WTC11 (cell line): ENCODE measurements around the gene ALG14. TPM values are rescaled to one million over a fixed set of nuclear protein-coding genes. Genes with fewer than 3 reads are reported as not detected.
"Not testable (repeated sequence)": the region's sequence is repeated elsewhere in the genome, so short reads cannot be mapped to it uniquely, and the experiment has no call there.

Experiments used
- ATAC-seq: fragments of 200-7000 bp; cut with Tn5 transposase; 2 replicates; pipeline ENCODE4 v1.10.0; 2021; ENCODE audit warnings: mild to moderate bottlenecking, moderate library complexity
- CTCF ChIA-PET: fragments of 300-600 bp; sonication (Branson Sonifier 250); formaldehyde crosslinking; loops from one replicate; lab custom pipeline; 2021; ENCODE audit warnings: antibody characterized with exemption; lab: Charles Lee
- POLR2A ChIA-PET: fragments of 350-600 bp; sonication (Branson Sonifier 250); formaldehyde crosslinking; loops from one replicate; lab custom pipeline; 2021; ENCODE audit warnings: antibody characterized with exemption; lab: Charles Lee
- DNase-seq: peaks from one replicate; pipeline ENCODE4 v3.0.0; 2021; ENCODE audit warnings: low spot score
- H3K27ac Mint-ChIP-seq: 2 replicates; pipeline ENCODE4 v1.8.0; 2021; ENCODE audit warnings: mixed read lengths
- H3K27me3 Mint-ChIP-seq: 2 replicates; pipeline ENCODE4 v1.8.0; 2021; ENCODE audit warnings: low read depth, mild to moderate bottlenecking, moderate library complexity, mixed read lengths
- H3K36me3 Mint-ChIP-seq: 2 replicates; pipeline ENCODE4 v1.8.0; 2021; ENCODE audit warnings: mixed read lengths
- H3K4me1 Mint-ChIP-seq: 2 replicates; pipeline ENCODE4 v1.8.0; 2022; ENCODE audit warnings: mixed read lengths
- H3K4me3 Mint-ChIP-seq: 2 replicates; pipeline ENCODE4 v1.8.0; 2021; ENCODE audit warnings: mild to moderate bottlenecking, moderate library complexity, mixed read lengths
- H3K9me3 Mint-ChIP-seq: 2 replicates; pipeline ENCODE4 v1.8.0; 2021; ENCODE audit warnings: mixed read lengths
- CREM ChIP-seq: sonication (generic); formaldehyde crosslinking; IDR thresholded peaks from 2 replicates; pipeline ENCODE4 v1.8.1; 2022; ENCODE audit warnings: mild to moderate bottlenecking, missing genetic modification reagents, moderate library complexity
- ELF4 ChIP-seq: sonication (generic); formaldehyde crosslinking; IDR thresholded peaks from 2 replicates; pipeline ENCODE4 v1.8.1; 2022; ENCODE audit warnings: low read depth, mild to moderate bottlenecking, moderate library complexity, missing genetic modification reagents
- EMX1 ChIP-seq: fragments of 250-450 bp; sonication (Bioruptor Pico); IDR thresholded peaks from 2 replicates; pipeline ENCODE4 v1.8.0; 2021; ENCODE audit warnings: mild to moderate bottlenecking
- ETV6 ChIP-seq: sonication (generic); formaldehyde crosslinking; IDR thresholded peaks from 2 replicates; pipeline ENCODE4 v1.8.1; 2022; ENCODE audit warnings: mild to moderate bottlenecking, missing genetic modification reagents
- FOXK1 ChIP-seq: sonication (generic); formaldehyde crosslinking; IDR thresholded peaks from 2 replicates; pipeline ENCODE4 v1.8.0; 2022; ENCODE audit warnings: mild to moderate bottlenecking, moderate library complexity, missing genetic modification reagents
- GRHL2 ChIP-seq: fragments of 250-450 bp; sonication (Bioruptor Pico); IDR thresholded peaks from 2 replicates; pipeline ENCODE4 v1.8.0; 2022; ENCODE audit warnings: mild to moderate bottlenecking, moderate library complexity; ENCODE audit not compliant: insufficient replicate concordance, severe bottlenecking
- GTF2I ChIP-seq: fragments of 250-450 bp; sonication (Bioruptor Pico); conservative IDR thresholded peaks from 2 replicates; pipeline ENCODE4 v1.4.0; 2021; ENCODE audit warnings: mild to moderate bottlenecking
- NFATC4 ChIP-seq: fragments of 250-450 bp; sonication (Bioruptor Pico); IDR thresholded peaks from 2 replicates; pipeline ENCODE4 v1.9.0; 2021; ENCODE audit warnings: mild to moderate bottlenecking
- NFE2L1 ChIP-seq: sonication (generic); formaldehyde crosslinking; IDR thresholded peaks from 2 replicates; pipeline ENCODE4 v1.8.1; 2023; ENCODE audit warnings: missing genetic modification reagents
- OVOL2 ChIP-seq: fragments of 250-450 bp; sonication (Bioruptor Pico); IDR thresholded peaks from 2 replicates; pipeline ENCODE4 v1.9.0; 2021; ENCODE audit warnings: mild to moderate bottlenecking, borderline replicate concordance
- SOX15 ChIP-seq: fragments of 250-450 bp; sonication (Bioruptor Pico); IDR thresholded peaks from 2 replicates; pipeline ENCODE4 v1.9.0; 2021; ENCODE audit warnings: mild to moderate bottlenecking
- TCF7 ChIP-seq: sonication (generic); formaldehyde crosslinking; IDR thresholded peaks from 2 replicates; pipeline ENCODE4 v1.8.0; 2022; ENCODE audit warnings: mild to moderate bottlenecking, low read depth, missing genetic modification reagents, moderate library complexity
- TP53 ChIP-seq: sonication (generic); formaldehyde crosslinking; IDR thresholded peaks from 2 replicates; pipeline ENCODE4 v1.8.1; 2023; ENCODE audit warnings: mild to moderate bottlenecking, missing genetic modification reagents
- ZNF121 ChIP-seq: sonication (generic); formaldehyde crosslinking; IDR thresholded peaks from 2 replicates; pipeline ENCODE4 v1.8.0; 2023; ENCODE audit warnings: missing genetic modification reagents
- ZNF138 ChIP-seq: sonication (generic); formaldehyde crosslinking; conservative IDR thresholded peaks from 2 replicates; pipeline ENCODE4 v1.8.1; 2022; ENCODE audit warnings: mild to moderate bottlenecking, moderate library complexity, missing genetic modification reagents
- ZNF232 ChIP-seq: sonication (generic); formaldehyde crosslinking; IDR thresholded peaks from 2 replicates; pipeline ENCODE4 v1.8.0; 2022; ENCODE audit warnings: mild to moderate bottlenecking, missing genetic modification reagents
- ZNF317 ChIP-seq: sonication (generic); formaldehyde crosslinking; IDR thresholded peaks from 2 replicates; pipeline ENCODE4 v1.8.1; 2023; ENCODE audit warnings: low read depth, mild to moderate bottlenecking, moderate library complexity, missing genetic modification reagents, borderline replicate concordance
- ZNF671 ChIP-seq: fragments of 250-450 bp; sonication (Bioruptor Pico); IDR thresholded peaks from 2 replicates; pipeline ENCODE4 v1.8.0; 2021; ENCODE audit warnings: mild to moderate bottlenecking
- total RNA-seq: library from RNA; stranded (reverse); gene quantifications from 3 replicates; pipeline ENCODE4 v1.2.3, GENCODE V29; 2021
- TF ChIP-seq, protein P1 (sequence below): fragments of 250-450 bp; sonication (Bioruptor Pico); IDR thresholded peaks from 2 replicates; pipeline ENCODE4 v1.9.0; 2021; ENCODE audit warnings: moderate library complexity, mild to moderate bottlenecking, inconsistent platforms, borderline replicate concordance
- TF ChIP-seq, protein P2 (sequence below): fragments of 250-450 bp; sonication (Bioruptor Pico); IDR thresholded peaks from 2 replicates; pipeline ENCODE4 v1.9.0; 2021; ENCODE audit warnings: mild to moderate bottlenecking
- TF ChIP-seq, protein P3 (sequence below): sonication (generic); formaldehyde crosslinking; IDR thresholded peaks from 2 replicates; pipeline ENCODE4 v1.8.1; 2022; ENCODE audit warnings: mild to moderate bottlenecking, moderate library complexity, missing genetic modification reagents
- TF ChIP-seq, protein P4 (sequence below): sonication (generic); formaldehyde crosslinking; IDR thresholded peaks from 2 replicates; pipeline ENCODE4 v1.8.0; 2023; ENCODE audit warnings: missing genetic modification reagents
- TF ChIP-seq, protein P5 (sequence below): sonication (generic); formaldehyde crosslinking; IDR thresholded peaks from 2 replicates; pipeline ENCODE4 v1.8.1; 2022; ENCODE audit warnings: mild to moderate bottlenecking, missing genetic modification reagents, moderate library complexity, borderline replicate concordance
- TF ChIP-seq, protein P6 (sequence below): sonication (generic); formaldehyde crosslinking; conservative IDR thresholded peaks from 2 replicates; pipeline ENCODE4 v1.8.1; 2023; ENCODE audit warnings: mild to moderate bottlenecking, low read depth, missing genetic modification reagents, moderate library complexity
- TF ChIP-seq, protein P7 (sequence below): sonication (generic); formaldehyde crosslinking; IDR thresholded peaks from 2 replicates; pipeline ENCODE4 v1.8.1; 2022; ENCODE audit warnings: low read depth, missing genetic modification reagents, borderline replicate concordance

Gene ALG14
- total RNA-seq, 1 experiment from 2014 or later: 2.3 TPM

DNA sequence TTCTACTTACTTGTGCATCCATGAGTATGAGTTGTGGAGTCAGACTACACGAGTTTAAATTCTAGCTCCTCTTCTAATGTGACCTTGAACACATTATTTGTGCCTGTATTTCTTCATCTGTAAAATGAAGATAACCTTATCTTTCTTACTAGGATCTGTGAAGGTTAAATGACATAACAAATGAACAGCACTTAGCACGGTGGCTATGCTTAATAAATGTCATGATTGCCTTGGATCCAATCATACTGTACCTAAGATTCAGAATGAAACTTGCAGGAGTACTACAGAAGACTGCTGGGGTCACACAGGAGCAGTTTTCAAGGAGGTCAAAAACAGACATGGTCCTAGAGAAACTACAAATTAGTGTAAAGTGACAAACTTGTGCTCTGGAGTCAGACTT, 22.2 kb upstream of the ALG14 start (continued):
- TF ChIP-seq TP53: no peak
- TF ChIP-seq OVOL2: no peak
- TF ChIP-seq, protein P1, sequence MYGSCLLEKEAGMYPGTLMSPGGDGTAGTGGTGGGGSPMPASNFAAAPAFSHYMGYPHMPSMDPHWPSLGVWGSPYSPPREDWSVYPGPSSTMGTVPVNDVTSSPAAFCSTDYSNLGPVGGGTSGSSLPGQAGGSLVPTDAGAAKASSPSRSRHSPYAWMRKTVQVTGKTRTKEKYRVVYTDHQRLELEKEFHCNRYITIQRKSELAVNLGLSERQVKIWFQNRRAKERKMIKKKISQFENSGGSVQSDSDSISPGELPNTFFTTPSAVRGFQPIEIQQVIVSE: no peak
- TF ChIP-seq, protein P2, sequence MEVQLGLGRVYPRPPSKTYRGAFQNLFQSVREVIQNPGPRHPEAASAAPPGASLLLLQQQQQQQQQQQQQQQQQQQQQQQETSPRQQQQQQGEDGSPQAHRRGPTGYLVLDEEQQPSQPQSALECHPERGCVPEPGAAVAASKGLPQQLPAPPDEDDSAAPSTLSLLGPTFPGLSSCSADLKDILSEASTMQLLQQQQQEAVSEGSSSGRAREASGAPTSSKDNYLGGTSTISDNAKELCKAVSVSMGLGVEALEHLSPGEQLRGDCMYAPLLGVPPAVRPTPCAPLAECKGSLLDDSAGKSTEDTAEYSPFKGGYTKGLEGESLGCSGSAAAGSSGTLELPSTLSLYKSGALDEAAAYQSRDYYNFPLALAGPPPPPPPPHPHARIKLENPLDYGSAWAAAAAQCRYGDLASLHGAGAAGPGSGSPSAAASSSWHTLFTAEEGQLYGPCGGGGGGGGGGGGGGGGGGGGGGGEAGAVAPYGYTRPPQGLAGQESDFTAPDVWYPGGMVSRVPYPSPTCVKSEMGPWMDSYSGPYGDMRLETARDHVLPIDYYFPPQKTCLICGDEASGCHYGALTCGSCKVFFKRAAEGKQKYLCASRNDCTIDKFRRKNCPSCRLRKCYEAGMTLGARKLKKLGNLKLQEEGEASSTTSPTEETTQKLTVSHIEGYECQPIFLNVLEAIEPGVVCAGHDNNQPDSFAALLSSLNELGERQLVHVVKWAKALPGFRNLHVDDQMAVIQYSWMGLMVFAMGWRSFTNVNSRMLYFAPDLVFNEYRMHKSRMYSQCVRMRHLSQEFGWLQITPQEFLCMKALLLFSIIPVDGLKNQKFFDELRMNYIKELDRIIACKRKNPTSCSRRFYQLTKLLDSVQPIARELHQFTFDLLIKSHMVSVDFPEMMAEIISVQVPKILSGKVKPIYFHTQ (CRISPR knock-in tag): no peak
- no peak for TF ChIP-seq TCF7 (CRISPR knock-in tag)
- no peak for TF ChIP-seq EMX1
- TF ChIP-seq, protein P3, sequence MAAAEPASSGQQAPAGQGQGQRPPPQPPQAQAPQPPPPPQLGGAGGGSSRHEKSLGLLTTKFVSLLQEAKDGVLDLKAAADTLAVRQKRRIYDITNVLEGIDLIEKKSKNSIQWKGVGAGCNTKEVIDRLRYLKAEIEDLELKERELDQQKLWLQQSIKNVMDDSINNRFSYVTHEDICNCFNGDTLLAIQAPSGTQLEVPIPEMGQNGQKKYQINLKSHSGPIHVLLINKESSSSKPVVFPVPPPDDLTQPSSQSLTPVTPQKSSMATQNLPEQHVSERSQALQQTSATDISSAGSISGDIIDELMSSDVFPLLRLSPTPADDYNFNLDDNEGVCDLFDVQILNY (CRISPR knock-in tag): no peak
- no peak for TF ChIP-seq ZNF121 (CRISPR knock-in tag)

DNA sequence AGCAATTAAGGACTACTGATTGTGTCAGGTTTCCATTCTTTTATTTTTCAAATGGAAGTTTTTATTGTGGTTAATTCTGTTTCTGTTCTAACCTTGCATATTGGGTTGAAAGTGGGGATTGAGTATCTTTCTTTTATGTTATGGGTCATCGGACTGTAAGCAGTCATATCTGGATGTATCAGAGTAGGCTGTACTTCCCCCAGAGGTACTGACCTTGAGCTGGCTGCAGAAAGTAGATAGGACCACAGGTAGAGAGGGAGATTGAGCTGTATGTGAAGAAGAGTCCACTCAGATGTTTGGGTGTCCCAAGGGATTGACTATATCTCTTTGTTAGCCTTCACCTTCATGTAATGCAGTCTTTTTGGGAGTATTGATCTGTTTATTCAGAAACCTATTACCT, 20.5 kb upstream of the ALG14 start:
- no peak for DNase-seq
- POLR2A ChIA-PET: interaction anchor here (0.6 to 0.7 kb wide), 2 partner anchors 11 to 49 kb away, joined by 3 to 4 read pairs; no protein-coding TSS in a partner anchor
- no peak overlapping the region for H3K4me3 Mint-ChIP-seq
- H3K36me3 Mint-ChIP-seq: peaks cover 2% of the 10 kb centered on the region; the same call in 1 of the 2 replicates
- TF ChIP-seq CREM (CRISPR knock-in tag): no peak
- TF ChIP-seq, protein P4, sequence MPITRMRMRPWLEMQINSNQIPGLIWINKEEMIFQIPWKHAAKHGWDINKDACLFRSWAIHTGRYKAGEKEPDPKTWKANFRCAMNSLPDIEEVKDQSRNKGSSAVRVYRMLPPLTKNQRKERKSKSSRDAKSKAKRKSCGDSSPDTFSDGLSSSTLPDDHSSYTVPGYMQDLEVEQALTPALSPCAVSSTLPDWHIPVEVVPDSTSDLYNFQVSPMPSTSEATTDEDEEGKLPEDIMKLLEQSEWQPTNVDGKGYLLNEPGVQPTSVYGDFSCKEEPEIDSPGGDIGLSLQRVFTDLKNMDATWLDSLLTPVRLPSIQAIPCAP (CRISPR knock-in tag): no peak
- TF ChIP-seq NFE2L1 (CRISPR knock-in tag): no peak
- no peak for TF ChIP-seq ETV6 (CRISPR knock-in tag)
- TF ChIP-seq ZNF671: no peak
- no peak for TF ChIP-seq SOX15 (CRISPR knock-in tag)
- TF ChIP-seq, protein P5, sequence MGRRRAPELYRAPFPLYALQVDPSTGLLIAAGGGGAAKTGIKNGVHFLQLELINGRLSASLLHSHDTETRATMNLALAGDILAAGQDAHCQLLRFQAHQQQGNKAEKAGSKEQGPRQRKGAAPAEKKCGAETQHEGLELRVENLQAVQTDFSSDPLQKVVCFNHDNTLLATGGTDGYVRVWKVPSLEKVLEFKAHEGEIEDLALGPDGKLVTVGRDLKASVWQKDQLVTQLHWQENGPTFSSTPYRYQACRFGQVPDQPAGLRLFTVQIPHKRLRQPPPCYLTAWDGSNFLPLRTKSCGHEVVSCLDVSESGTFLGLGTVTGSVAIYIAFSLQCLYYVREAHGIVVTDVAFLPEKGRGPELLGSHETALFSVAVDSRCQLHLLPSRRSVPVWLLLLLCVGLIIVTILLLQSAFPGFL (CRISPR knock-in tag): no peak
- TF ChIP-seq, protein P6, sequence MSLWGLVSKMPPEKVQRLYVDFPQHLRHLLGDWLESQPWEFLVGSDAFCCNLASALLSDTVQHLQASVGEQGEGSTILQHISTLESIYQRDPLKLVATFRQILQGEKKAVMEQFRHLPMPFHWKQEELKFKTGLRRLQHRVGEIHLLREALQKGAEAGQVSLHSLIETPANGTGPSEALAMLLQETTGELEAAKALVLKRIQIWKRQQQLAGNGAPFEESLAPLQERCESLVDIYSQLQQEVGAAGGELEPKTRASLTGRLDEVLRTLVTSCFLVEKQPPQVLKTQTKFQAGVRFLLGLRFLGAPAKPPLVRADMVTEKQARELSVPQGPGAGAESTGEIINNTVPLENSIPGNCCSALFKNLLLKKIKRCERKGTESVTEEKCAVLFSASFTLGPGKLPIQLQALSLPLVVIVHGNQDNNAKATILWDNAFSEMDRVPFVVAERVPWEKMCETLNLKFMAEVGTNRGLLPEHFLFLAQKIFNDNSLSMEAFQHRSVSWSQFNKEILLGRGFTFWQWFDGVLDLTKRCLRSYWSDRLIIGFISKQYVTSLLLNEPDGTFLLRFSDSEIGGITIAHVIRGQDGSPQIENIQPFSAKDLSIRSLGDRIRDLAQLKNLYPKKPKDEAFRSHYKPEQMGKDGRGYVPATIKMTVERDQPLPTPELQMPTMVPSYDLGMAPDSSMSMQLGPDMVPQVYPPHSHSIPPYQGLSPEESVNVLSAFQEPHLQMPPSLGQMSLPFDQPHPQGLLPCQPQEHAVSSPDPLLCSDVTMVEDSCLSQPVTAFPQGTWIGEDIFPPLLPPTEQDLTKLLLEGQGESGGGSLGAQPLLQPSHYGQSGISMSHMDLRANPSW (CRISPR knock-in tag): no peak
- no peak for TF ChIP-seq GRHL2 (CRISPR knock-in tag)
- no peak for TF ChIP-seq NFATC4 (CRISPR knock-in tag)
- no peak for TF ChIP-seq GTF2I (CRISPR knock-in tag)
- no peak for TF ChIP-seq FOXK1 (CRISPR knock-in tag)
- no peak for TF ChIP-seq ZNF317
- no peak for TF ChIP-seq ZNF138 (CRISPR knock-in tag)
- TF ChIP-seq, protein P7, sequence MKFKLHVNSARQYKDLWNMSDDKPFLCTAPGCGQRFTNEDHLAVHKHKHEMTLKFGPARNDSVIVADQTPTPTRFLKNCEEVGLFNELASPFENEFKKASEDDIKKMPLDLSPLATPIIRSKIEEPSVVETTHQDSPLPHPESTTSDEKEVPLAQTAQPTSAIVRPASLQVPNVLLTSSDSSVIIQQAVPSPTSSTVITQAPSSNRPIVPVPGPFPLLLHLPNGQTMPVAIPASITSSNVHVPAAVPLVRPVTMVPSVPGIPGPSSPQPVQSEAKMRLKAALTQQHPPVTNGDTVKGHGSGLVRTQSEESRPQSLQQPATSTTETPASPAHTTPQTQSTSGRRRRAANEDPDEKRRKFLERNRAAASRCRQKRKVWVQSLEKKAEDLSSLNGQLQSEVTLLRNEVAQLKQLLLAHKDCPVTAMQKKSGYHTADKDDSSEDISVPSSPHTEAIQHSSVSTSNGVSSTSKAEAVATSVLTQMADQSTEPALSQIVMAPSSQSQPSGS: no peak
- TF ChIP-seq ELF4 (CRISPR knock-in tag): no peak
- no peak for TF ChIP-seq ZNF232
- TF ChIP-seq, all 79 proteins: peak for 0
- Mint-ChIP-seq H3K27ac (no peak overlapping the region), H3K4me1 (no peaks in the 10 kb centered on the region), H3K9me3 (peaks cover 26% of the 10 kb centered on the region), H3K27me3 (no peaks in the 10 kb centered on the region)
- ATAC-seq: no peak
- CTCF ChIA-PET: no interaction called here

DNA sequence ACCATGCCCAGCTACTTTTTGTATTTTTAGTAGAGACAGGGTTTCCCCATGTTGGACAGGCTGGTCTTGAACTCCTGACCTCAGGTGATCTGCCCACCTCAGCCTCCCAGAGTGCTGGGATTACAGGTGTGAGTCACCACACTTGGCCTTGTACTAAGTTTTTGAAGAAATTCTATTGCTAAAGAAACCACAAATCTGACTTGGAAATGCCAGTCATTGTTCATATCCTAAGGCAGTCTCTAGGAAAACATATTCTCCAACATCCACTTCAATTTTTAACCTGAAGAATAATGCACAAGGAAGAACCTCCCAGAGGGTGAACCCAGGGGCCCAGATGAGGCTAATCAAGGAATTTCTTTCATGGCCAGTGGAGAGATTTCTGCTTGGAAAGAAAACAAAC, 20.1 kb upstream of the ALG14 start:
- POLR2A ChIA-PET, H3K4me1 Mint-ChIP-seq, CTCF ChIA-PET, DNase-seq, H3K27ac Mint-ChIP-seq, H3K36me3 Mint-ChIP-seq, ATAC-seq, H3K27me3 Mint-ChIP-seq, H3K4me3 Mint-ChIP-seq: not testable (repeated sequence)
- H3K9me3 Mint-ChIP-seq: peaks cover 26% of the 10 kb centered on the region
